ENCODE data around the gene CILP. TPM values are rescaled to one million over a fixed set of nuclear protein-coding genes. Genes with fewer than 3 reads are reported as not detected.

Gene CILP
- total and polyA plus RNA-seq, 4 donors = 0.30 to 0.97 (median 0.66) TPM

- no peak overlapping the region for H3K9ac ChIP-seq (ENCODE audit: insufficient read depth in 1 of 2, low read length in 2 of 2)
- no peaks in the 10 kb centered on the region for H3K27me3 ChIP-seq (ENCODE audit: control insufficient read depth in 3 of 3, insufficient read depth in 3 of 3, low read length in 2 of 3)
- WGBS, 2 donors = 96 to 98% methylated on average over 5 of the region's 5 CpGs
- H3K27ac ChIP-seq (ENCODE audit: low read depth in 1 of 2, low read length in 1 of 2) = no peak overlapping the region
- ATAC-seq (ENCODE audit: insufficient read depth, low FRiP score) (no peak), DNase-seq (no peak)
- H3K4me3 ChIP-seq = no peak overlapping the region
- peaks cover 18 to 24% (median 20%) of the 10 kb centered on the region in 4 donors for H3K36me3 ChIP-seq (ENCODE audit: control insufficient read depth in 4 of 4, insufficient read depth in 4 of 4, low read length in 4 of 4)
- no peak for TF ChIP-seq CTCF (IDR thresholded peaks at IDR 0.05; ENCODE audit: control extremely low read depth, extremely low read depth)
- H3K9me3 ChIP-seq (ENCODE audit: control insufficient read depth in 4 of 4, insufficient read depth in 3 of 4, low read length in 3 of 4) = no peaks in the 10 kb centered on the region
- peaks cover 0 to 2% (median 0%) of the 10 kb centered on the region in 5 donors for H3K4me1 ChIP-seq (ENCODE audit: control insufficient read depth in 5 of 5, insufficient read depth in 5 of 5, low read length in 5 of 5)
These were observed 38.7 kb downstream of the CILP start for GRCh38 chr15:65172531-65172930.

- no peak for ATAC-seq (ENCODE audit: insufficient read depth, low FRiP score)
- peaks cover 13 to 20% (median 16%) of the 10 kb centered on the region in 4 donors for H3K36me3 ChIP-seq (ENCODE audit: control insufficient read depth in 4 of 4, insufficient read depth in 4 of 4, low read length in 4 of 4)
These were observed 39.8 kb downstream of the CILP start for GRCh38 chr15:65171428-65171827.

GRCh38 chr15:65165875-65166274 lies 45.4 kb downstream of the CILP start:
- no peaks in the 10 kb centered on the region for H3K9me3 ChIP-seq (ENCODE audit: control insufficient read depth in 4 of 4, insufficient read depth in 3 of 4, low read length in 3 of 4)
- no peak for TF ChIP-seq CTCF (IDR thresholded peaks at IDR 0.05; ENCODE audit: control extremely low read depth, extremely low read depth)
- H3K9ac ChIP-seq (ENCODE audit: insufficient read depth in 1 of 2, low read length in 2 of 2) = no peak overlapping the region
- WGBS, 2 donors = 92 to 99% methylated on average over 2 of the region's 2 CpGs
- H3K4me1 ChIP-seq (ENCODE audit: control insufficient read depth in 5 of 5, insufficient read depth in 5 of 5, low read length in 5 of 5) = no peaks in the 10 kb centered on the region
- no peak overlapping the region for H3K4me3 ChIP-seq
- ATAC-seq (ENCODE audit: insufficient read depth, low FRiP score) (no peak), DNase-seq (no peak)
- H3K27ac ChIP-seq (ENCODE audit: low read depth in 1 of 2, low read length in 1 of 2) = no peak overlapping the region
- H3K27me3 ChIP-seq (ENCODE audit: control insufficient read depth in 3 of 3, insufficient read depth in 3 of 3, low read length in 2 of 3) = no peaks in the 10 kb centered on the region
- H3K36me3 ChIP-seq (ENCODE audit: control insufficient read depth in 4 of 4, insufficient read depth in 4 of 4, low read length in 4 of 4) = peaks cover 6 to 29% (median 14%) of the 10 kb centered on the region in 4 donors

More at GRCh38 chr15:65171428-65171827, 39.8 kb downstream of the CILP start:
- 94 to 97% methylated on average over 5 of the region's 5 CpGs for WGBS, 2 donors
- Histone ChIP-seq H3K27me3 (ENCODE audit: control insufficient read depth in 3 of 3, insufficient read depth in 3 of 3, low read length in 2 of 3) (no peaks in the 10 kb centered on the region), H3K9ac (ENCODE audit: insufficient read depth in 1 of 2, low read length in 2 of 2) (no peak overlapping the region), H3K4me3 (no peak overlapping the region), H3K9me3 (ENCODE audit: control insufficient read depth in 4 of 4, insufficient read depth in 3 of 4, low read length in 3 of 4) (no peaks in the 10 kb centered on the region), H3K27ac (ENCODE audit: low read depth in 1 of 2, low read length in 1 of 2) (no peak overlapping the region), H3K4me1 (ENCODE audit: control insufficient read depth in 5 of 5, insufficient read depth in 5 of 5, low read length in 5 of 5) (peaks cover 0 to 2% (median 0%) of the 10 kb centered on the region in 5 donors)
- no peak for DNase-seq
- no peak for TF ChIP-seq CTCF (IDR thresholded peaks at IDR 0.05; ENCODE audit: control extremely low read depth, extremely low read depth)

- Histone ChIP-seq H3K9ac (ENCODE audit: insufficient read depth in 1 of 2, low read length in 2 of 2) (no peak overlapping the region), H3K4me3 (no peak overlapping the region), H3K4me1 (ENCODE audit: control insufficient read depth in 5 of 5, insufficient read depth in 5 of 5, low read length in 5 of 5) (no peaks in the 10 kb centered on the region), H3K27me3 (ENCODE audit: control insufficient read depth in 3 of 3, insufficient read depth in 3 of 3, low read length in 2 of 3) (no peaks in the 10 kb centered on the region), H3K27ac (ENCODE audit: low read depth in 1 of 2, low read length in 1 of 2) (no peak overlapping the region), H3K9me3 (ENCODE audit: control insufficient read depth in 4 of 4, insufficient read depth in 3 of 4, low read length in 3 of 4) (no peaks in the 10 kb centered on the region), H3K36me3 (ENCODE audit: control insufficient read depth in 4 of 4, insufficient read depth in 4 of 4, low read length in 4 of 4) (peaks cover 6 to 28% (median 10%) of the 10 kb centered on the region in 4 donors)
- DNase-seq = no peak
- TF ChIP-seq CTCF (IDR thresholded peaks at IDR 0.05; ENCODE audit: control extremely low read depth, extremely low read depth) = no peak
- WGBS, 2 donors = 85 to 98% methylated on average over 1 of the region's 1 CpG
- ATAC-seq (ENCODE audit: insufficient read depth, low FRiP score) = no peak
These were observed 47.1 kb downstream of the CILP start for GRCh38 chr15:65164139-65164538.
